ENCODE measurements around the gene CCDC92. TPM values are rescaled to one million over a fixed set of nuclear protein-coding genes. Genes with fewer than 3 reads are reported as not detected.

The CCDC92 gene
- total and polyA plus RNA-seq, 2 of the 8 experiments (the other 6 are each of a cell fraction or from before 2014, with no cell fraction given), result 0.43 to 0.51 TPM

GRCh38 chr12:123936956-123937706, 35.5 kb downstream of the CCDC92 start (continued):
- TF ChIP-seq CHD7 (IDR thresholded peaks at IDR 0.05; ENCODE audit: insufficient replicate concordance, low read length) (no peak), POLR2A (IDR thresholded peaks at IDR 0.05; ENCODE audit: control extremely low read depth in 1 of 2, low read depth in 2 of 2, low read length in 2 of 2) (no peak), HDAC2 (IDR thresholded peaks at IDR 0.05; ENCODE audit: borderline replicate concordance in 1 of 2, low read depth in 2 of 2, low read length in 2 of 2) (no peak), RNF2 (IDR thresholded peaks at IDR 0.05; ENCODE audit: borderline replicate concordance, low read depth, low read length, missing control alignments, poor library complexity, severe bottlenecking) (no peak)
